Measurements from ENCODE around the gene RNU2-63P.
"Not testable (repeated sequence)": the region's sequence is repeated elsewhere in the genome, so short reads cannot be mapped to it uniquely, and the experiment has no call there.

RNU2-63P gene

DNA sequence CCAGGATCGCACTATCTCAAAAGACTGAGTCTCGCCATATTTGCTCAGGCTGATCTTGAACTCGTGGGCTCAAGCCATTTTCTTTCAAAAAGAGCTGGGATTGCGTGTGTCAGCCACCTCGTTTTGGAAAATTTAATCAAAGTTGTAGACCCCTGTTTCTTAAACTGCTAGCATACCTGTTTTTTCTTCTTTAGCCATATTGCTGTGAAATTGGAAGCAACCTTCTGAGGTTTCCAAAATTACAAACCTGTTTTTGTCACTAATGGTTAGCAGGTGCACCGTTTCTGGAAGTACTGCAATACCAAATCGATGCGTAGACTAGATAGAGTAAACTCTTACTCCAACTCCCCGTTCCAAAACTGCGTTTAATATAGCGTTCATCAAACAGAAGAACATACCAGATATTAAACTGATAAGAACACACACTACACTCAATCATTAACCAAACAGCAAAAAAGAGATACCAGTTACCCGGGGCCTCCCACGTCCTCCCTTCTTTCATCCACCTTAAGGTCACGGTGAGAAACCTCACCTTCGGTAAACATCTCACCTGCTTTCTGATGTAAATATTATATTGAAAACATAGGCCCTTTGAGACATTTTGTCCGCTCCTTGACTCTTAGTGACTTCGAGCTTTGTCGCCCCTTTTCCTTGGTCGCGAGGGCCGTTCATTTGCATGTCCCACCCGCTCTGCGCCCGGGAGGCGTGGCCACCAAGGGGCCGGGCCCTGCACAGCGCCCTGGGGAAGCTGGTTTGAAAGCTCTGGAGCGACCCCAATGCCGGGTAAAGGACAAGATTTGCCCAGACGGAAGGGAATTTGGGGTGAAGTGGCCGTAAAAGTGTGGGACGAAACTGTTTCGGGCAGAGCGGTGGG is at the start of gene RNU2-63P:
Gene RNU2-63P (minus strand): TSS at position 462 of the 874 bp plus-strand sequence.
- DNase-seq, result peak; percentile 77

DNA sequence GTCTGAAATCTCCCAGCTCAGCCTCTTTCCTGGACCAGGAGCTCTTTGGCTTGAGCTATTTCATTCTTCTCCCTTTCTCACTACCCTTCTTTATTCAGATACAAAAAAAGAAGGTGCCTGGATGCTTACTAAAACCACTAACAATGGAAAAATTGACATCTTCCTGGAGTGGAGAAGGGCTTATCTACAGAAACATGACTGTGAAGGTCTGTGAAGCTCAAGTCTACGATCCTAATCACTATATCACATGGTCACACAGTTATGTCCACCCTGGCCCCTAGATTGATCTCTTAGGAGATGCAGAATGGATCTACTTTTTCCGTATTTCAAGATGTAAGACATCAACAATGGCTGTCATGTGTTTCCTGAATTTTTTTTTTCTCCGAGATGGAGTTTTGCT is 44.9 kb upstream of the RNU2-63P start:
- DNase-seq, result no peak

DNA sequence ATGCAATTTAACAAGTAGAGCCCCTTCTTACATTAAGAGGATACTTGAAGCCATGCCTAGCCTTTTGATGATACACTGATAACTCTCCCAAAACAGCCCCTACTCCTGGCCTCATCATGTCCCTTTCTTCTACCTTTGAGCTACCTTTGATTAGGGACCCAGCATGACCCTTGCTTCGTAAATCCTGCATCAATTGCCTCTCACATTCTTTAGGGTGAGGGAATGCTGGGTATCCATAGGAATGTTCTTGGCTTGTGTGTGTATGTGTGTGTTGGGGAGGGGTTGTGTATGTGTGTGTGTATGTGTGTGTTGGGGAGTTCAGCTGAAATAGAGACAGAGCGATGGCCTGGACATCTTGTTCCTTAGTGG is 44.5 kb upstream of the RNU2-63P start:
- DNase-seq, result no peak

DNA sequence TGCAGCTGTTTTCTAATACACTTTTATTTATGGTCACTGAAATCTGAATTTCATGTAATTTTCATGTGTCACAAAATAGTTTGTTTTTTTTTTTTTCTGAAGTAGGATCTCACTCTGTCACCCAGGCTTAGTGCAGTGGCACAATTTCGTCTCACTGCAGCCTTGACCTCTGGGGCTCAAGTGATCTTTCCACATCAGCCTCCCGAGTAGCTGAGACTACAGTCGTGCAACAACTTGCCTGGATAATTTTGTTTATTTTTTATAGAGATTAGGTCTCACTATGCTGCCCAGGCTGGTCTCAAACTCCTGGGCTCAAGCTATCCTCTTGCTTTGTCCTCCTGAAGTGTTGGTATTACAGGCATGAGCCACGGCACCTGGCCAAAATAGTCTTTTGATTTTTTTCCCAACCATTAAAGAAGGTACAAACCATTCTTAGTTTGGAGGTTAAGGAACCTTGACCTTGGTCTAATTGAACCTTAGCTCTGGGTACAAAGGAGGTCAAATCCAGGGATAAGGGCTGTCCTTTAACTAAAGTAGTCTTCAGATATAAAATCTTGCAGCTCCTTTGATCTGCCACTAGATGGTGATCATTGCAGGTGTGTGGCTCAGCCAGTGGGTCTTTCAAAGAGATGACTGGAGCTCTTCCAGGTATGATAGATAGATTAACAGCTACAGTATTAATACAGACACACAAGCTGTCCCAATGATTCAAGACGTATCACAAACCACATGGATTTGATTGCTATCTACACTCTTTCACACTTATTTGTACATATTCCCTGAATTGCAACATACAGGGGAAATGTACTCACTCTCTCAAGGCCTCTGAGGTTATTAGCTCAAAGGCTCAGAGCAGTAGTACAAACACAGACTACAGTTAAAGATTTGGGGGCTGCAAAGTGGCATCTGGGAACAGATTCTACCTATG is 43.9 kb upstream of the RNU2-63P start:
- no peak for DNase-seq

DNA sequence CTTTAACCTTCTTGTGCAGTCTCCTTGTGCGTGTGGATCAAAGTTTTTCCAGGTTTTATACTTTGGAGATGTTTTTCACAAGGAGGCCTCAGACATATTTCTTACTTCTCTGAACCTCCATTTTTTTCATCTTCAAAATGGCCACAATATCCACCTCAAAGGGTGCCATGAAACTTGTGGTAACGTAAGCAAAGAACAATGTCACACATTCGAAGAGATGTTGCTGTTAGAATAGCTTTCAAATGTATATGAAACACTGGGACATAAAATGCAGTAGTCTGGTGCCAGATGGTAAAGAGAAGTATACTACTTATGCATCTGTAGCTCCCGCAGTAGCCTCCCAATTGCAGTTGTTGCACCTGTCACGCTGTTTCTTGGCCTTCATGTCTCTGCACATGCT is 41.8 kb upstream of the RNU2-63P start:
- DNase-seq, result no peak

DNA sequence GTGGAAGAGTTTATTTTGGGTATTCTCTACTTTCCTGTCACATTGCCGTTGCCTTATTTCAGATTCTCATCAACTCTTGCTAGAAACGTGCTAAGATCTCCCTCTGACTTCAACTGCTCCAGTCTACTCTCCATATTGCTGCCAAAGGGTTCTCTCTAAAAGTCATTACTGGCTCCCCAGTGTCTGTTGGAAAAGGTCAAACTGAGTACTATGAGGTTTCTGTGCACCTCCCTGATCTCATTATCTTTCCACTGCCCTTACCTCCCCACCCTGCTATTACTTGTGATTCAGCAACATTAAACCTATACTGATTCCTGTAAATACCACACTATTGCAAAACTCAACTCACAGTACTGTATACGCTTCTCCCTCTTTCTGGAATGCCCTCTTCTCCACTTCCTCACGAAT is 41.1 kb upstream of the RNU2-63P start:
- DNase-seq, result no peak

DNA sequence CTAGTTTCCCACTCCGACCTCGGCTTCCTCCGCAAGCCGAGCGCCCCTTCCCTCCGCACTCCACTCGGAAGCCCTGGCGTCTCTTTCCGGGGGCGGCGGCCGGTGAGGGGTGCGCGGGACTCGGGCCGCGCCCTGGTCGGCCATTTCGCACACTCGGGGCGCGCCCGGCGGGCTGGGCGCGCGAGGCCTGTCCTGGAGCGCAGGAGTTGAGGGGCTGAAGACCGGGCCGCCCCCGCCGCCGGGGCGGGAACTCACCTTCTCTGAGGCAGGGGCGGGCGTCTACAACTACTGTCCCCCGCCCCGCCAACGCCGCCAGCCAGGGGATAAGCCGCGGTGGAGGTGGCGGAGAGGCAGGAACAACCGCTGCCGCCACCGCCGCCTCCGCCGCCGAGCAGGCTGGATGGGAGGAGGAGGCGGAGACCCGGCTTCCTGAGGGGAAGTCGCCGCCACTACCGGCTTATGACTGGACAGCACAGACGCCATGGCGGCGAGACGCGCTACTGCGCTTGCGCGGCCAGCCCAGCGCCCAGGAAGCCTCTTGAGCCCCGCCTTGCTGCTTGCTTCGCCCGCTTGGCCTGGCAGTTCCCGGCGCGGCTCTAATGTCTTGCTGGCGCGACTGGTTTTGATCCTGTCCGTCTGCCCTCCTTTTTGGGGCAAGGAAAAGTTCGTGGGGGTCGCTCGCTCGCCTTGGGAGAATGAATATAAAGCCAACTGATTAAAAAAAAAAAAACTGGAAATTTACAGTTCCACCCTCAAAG is 39.2 kb upstream of the RNU2-63P start, which contains the start of gene KRCC1:
Gene KRCC1 (minus strand): TSS at position 413 of the 758 bp plus-strand sequence. CDS start 27,220 bp downstream, outside the sequence.
- DNase-seq, result peak; percentile 96

DNA sequence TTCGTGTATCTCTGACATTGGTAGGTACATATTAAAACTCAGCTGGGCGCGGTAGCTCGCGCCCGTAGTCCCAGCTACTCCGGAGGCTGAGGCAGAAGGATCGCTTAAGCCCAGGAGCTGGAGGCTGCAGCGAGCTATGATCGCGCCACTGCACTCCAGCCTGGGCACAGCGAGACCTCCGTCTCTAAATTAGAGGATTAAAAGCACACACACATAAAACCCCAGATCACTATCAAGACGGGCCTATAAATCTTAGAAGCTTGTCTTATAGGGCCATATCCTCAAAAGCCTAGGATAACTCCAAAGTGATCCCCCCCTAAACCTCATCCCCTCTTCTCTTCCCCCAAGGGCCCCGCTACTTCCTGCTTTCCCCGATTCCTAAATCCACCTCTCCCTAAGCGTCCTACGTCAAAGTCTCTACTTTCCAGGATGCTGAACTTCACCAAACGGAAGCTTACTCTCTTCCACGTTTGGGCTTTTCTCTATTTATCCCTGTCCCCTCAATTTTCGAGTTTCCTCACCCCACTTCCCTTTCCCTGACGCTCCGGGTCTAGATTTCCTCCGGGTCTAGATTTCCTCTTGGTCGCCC is 38.5 kb upstream of the RNU2-63P start:
- no peak for DNase-seq

DNA sequence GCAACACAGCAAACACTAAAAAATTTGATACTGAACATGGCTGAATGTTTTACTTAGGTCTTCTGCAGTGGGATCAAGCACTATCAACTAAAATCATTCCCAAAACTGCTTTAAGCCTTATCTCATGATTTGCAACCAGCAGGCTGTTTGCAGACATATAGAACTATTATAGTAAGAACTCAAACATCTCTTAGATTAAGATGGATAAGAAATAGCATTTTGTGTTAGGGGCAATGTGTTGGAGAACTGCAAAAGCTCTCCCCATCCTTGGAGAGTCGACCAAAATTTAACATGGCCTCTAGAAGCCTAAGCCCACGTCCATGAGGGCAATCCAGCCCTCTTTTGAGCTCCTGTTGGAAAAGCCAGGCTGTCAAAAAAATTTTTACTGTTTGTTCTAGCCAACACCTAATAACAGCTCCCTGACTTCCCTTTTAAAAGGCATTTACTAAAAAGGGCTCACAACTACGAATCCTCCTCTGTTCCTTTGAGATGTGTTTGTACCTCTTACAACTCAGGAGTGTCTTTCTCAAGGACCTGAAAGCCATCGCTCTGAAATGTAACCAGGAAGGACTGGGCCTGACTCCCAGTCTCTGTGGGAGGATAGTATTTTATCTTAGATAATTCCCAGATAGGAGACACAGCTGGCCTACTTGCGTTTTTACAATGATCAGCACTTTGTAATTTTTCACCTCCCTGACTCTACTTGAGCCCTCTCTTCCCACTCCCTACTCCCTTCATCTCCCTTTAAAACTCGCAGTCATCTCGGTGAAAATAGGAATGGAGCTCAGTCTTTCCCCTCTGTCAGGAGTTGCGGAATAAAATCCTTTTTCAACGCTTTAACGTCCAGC is 37.8 kb upstream of the RNU2-63P start:
- no peak for DNase-seq

DNA sequence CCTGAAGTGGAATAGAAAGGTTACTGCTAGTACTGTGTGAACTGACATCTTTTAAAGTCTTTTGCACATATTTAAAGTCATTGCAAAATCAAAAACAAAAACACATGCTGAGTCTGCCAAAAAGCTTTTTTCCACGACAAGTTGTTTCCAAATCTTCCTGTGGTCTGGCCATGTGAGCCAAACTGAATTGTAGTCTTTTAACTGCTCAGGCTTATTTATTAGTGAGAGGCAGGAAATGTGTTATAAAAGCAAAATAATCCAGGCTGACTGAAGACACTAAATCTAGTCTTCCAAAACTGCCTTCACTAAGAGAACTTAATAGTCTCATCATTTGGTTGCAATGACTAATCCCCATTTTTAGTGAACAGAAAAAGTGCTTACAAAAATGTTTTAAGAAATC is 36.9 kb upstream of the RNU2-63P start:
- DNase-seq, result no peak

DNA sequence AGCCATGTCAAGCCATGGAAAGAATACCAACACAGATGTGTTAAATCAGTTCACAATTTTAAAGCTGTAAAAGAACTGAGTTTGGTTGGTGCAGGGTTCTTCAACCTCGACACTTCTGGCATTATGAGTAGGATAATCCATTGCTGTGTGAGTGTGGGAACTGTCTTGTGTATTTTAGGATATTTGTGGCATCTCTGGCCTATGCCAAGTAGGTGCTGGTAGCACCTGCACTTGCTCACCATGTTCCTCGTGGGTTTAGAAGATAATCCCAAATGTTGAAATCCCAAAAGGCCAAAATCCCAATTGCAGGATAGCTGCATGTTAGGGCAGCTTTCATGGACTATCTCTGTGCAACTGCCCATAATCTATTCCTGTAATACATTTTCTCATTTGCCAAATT is 35.4 kb upstream of the RNU2-63P start:
- DNase-seq, result no peak

DNA sequence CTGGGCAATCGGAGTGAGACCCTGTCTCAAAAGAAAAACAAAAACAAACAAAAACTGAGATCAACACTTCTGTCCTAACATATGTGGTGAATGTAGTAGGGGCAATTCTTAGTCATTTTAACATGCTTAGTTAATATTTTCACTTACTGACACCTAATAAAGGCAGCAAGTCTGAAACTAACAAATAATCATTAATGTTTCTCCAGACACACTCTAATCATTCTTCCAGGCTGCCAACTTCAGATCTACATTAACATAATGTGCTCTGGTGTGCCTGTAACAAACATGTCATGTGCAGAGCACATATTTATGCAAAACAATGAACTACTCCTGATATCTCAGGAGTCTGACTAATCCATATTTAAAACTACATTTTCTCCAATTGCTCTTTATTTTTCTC is 33.3 kb upstream of the RNU2-63P start:
- no peak for DNase-seq

DNA sequence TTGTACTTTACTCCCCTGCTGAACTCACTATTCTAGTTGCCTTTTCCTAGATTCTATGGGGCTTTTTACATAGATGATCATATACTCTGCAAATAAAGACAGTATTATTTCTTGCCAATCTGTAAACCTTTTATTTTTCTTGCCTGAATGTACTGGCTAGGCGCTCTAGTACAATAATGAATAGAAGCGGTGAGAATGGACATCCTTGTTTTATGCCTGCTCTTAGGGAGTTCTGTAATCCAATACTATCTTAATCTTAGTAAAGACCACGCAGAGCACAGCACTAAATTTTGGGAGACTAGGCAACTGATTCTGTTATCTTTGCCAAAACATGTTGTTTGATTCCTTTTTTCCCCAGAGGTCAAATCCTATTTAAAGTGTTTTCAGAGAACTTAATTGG is 32.2 kb upstream of the RNU2-63P start:
- no peak for DNase-seq

DNA sequence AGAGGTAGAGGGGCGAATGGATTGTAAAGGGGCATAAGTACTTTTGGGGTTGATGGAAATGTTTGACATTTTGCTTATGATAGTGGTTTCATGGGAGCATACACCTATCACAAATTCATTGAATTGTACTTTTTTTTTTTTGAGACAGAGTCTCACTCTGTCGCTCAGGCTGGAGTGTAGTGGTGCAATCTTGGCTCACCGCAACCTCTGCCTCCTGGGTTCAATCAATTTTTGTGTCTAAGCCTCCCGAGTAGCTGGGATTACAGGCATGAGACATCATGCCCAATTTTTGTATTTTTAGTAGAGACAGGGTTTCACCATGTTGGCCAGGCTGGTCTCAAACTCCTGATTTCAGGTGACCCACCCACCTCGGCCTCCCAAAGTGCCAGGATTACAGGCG is 29.2 kb upstream of the RNU2-63P start:
- DNase-seq, result not testable (repeated sequence)

DNA sequence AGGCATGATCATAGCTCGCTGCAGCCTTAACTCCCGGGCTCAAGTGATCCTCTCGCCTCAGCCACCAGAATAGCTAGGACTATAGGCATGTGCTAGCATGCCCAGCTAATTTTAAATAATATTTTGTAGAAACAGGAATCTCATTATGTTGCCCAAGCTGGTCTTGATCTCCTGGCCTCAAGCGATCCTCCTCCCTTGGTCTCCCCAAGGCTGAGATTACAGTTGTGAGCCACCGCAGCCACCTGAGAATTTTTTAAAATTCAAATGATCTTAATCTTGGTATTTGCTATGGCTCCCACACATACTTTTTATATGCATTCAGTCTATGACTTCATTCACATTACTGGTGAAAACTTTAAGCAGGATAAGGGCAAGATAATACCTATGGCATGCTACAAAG is 26.1 kb upstream of the RNU2-63P start:
- no peak for DNase-seq

DNA sequence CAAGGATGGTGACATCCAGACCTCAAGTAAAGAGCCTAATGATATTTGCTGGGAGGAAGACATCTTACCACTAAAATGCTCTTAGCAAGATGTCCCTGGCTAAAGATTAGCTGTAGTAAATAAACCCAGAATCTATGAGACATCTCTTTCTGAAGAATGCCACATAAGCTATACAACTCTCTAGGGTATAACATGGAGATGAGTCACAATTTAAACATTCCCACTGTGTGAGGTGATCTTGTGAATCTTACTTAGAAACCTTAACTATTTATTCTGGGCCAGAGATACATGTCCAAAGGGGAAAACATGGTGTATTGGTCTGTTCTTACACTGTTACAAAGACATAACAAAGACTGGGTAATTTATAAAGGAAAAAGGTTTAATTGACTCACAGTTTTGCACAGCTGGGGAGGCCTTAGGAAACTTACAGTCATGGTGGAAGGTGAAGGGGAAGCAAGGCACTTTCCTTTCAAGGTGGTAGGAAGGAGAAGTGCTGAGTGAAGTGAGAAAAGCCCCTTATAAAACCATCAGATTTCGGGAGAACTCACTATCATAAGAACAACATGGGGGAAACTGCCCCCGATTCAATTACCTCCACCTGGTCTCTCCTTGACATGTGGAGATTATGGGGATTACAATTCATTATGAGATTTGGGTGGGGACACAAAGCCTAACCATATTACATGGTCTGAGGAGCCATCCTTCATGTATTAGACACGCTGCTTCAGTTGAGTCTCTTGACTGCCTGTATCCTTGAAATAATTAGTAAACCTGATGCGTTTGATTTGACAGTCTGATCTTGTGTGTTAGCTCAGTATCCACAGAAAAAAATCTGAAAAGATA is 22.1 kb upstream of the RNU2-63P start:
- no peak for DNase-seq

DNA sequence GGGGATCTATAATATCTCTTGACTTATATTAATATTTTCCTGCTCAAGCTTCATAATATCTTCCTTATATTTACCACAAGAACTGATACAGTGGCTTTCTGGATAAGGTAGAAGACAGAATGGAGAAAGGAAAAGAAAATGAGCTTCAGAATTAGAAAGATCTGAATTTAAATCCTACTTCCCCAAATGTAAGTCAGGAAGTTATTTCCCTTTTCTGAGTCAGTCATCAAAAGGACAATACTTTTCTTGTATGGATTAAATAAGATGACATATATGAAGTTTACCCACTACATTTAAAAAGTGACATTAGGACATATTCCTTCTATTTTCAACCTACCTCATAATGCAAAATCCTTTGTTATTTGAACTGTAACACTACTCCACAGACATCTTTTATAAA is 20.3 kb upstream of the RNU2-63P start:
- DNase-seq, result no peak

DNA sequence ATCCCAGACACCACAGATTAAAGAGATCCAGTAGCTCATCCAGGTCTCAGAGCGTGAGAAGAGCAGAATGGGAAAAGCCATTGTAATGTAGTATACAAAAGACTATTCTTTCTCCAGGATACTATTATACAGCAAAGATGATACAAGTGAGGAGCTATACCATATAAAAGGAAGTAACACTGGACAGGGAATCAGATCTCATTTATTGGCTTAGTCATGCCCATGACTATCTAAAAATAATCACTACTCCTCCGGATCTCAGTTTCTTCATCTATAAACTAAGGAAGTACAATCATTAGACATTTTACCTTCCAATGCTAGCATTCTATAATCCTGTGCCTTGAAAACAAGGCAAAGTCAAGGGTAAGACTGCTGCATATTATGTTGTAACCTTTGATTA is 19.8 kb upstream of the RNU2-63P start:
- no peak for DNase-seq

DNA sequence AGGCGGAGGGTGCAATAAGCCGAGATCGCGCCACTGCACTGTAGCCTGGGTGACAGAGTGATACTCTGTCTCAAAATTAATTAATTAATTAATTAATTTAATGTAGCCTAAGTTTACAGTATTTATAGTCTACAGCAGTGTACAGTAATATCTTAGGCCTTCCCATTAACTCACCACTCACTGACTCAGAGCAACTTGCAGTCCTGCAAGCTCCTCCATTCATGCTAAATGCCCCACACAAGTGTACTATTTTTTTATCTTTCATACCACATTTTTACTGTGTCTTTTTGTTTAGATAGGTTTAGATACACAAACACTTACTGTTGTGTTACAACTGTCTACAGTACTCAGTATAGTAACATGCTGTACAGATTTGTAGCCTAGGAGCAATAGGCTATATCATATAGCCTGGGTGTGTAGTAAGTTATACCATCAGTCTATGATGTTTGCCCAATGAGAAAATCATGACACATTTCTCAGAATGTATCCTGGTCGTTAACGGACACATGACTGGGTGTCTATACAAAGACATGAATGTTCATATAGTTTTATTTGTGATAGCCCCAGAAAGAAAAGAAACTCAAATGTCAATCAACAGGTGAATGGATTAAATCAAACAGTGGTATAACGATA is 15.8 kb upstream of the RNU2-63P start:
- no peak for DNase-seq

DNA sequence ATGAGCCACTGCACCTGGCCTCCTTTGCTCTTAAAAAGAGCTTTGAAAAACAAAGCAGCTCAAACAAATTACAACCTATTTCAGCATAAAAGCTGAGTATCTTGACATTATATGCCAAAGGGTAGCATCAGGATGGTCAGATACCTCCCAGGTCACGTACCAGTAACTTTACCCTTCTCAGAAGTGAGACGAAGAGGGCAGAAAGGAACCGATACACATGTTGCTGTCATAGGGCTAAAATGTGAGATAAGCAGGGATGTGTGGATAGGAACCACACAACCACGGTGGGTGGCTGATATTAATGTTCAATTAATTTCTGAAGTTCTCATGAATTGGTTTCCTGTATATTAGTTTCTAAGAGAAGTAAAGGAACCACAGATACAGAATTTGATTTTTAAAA is 12.6 kb upstream of the RNU2-63P start:
- DNase-seq, result no peak

Data from left hindlimb (tissue), 1 donor.